GM19240 (cell line): ENCODE data around the gene JPT2.

Source experiments
- DNase-seq: peaks from one replicate; pipeline ENCODE4 v3.0.0; 2011; ENCODE audit warnings: low spot score; ENCODE audit not compliant: insufficient read length

JPT2 gene, protein sequence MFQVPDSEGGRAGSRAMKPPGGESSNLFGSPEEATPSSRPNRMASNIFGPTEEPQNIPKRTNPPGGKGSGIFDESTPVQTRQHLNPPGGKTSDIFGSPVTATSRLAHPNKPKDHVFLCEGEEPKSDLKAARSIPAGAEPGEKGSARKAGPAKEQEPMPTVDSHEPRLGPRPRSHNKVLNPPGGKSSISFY

DNA sequence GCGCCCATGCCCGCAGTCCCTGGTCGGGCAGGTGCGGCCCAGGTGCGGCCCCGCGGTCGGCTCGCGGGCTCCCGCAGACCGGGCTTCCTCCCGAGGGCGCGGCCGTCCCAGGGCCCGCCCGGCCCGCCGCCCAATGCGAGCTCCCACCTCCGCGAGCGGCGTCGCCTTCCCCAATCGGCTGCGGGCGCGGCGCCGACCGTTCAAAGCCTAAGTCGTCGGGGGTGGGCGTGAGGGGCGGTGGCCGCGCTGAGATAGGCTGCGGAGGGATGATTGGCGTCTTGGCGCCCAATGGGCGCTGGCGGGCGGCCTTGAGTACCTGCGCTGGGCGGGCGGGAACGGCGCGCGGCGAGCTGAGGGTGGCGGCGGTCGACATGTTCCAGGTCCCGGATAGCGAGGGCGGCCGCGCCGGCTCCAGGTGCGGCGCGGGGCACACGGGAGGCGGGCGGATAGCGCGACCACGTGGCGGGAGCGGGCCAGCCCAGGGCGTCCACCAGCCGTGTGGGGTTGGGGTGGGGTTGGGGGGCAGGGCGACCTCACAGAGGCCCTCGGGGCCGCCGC, at the start of gene JPT2:
JPT2 (plus strand) TSS at position 338 of the 558 bp plus-strand sequence; CDS start at position 372, 34 bp downstream.
- DNase-seq = peak; percentile 99

DNA sequence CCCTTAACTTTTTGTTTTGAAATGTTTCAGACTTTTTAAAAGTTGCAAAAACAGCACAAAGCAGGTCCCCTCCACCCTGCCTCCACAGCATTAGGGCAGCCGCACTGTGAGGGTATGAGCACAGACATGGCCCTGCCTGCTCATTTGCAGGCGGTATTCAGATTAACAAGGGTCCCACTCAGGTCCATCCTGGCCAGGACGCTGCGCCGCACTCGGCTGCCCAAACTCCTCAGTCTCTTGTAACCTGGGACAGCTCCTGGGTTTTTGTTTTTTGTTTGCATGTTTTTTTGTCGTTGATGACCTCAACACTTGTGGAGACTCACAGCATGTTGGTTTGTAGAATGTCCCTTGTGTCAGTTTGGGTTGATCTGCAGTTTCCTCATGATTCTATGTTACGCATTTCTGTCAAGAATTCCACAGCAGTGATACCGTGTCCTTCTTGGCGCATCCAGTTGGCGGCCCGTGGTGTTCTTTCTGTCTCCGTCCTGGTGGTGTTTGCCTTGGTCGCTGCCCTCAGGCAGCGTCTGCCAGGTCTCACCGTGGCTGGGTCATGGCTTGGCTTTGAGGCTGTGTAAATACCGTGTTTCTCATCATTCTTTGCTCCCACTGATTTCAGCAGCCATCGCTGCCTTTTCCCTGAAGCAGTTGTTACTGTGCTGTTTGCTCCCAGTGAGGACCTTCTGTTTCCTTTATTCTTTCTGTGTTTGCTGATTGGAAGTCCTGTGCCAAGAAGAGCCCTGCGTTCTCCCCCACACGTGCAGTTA, 47.4 kb upstream of the JPT2 start:
- DNase-seq = no peak

DNA sequence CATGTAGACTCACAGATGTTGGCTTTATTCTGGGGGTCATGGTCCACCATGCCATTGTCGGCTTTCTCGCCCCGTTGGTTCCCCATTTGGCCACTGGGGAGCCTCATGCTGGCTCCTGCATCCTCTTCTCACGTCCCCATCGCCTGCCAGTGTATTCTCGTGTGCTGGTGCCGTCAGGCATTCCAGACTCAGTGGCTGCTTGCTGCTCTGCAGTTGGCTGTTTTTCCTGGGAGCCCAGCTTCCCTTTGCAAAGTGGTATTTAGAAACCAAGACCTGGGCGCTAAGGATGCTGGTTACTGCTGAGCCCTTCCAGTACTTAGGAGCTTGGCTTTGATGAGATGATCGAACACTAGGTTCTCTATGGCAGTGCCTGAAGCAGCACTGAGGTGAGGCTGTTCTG, 46.8 kb upstream of the JPT2 start:
- DNase-seq = no peak

DNA sequence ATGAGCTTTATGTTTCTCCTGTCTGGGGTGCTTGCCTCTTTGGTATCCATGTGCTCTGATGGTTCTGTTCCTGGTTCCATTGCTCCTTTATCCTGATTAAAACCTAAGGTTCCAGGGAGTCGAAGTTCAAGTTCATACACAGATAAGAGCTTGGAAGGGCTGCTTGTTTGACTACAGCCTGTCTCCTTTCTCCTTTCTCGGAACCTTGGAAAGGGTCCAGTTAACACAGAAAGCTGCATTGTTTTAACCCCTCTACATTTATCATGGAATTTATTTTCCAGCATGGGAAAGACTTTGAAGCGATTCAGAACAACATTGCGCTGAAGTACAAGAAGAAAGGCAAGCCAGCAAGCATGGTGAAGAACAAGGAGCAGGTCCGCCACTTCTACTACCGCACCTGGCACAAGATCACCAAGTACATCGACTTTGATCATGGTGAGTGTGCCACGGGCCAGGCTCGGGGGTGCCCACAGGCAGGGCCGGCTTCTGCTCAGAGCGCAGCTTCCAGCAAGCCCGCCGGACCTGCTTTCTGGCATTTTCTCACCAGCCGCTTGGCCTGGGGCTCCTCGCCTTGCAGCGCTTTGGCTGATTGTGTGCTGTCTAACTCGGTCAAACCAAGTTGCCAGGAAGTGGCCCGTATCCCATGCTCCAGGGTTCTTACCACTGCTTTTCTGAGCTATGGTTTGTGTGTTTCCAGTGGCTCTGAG, 46.0 kb upstream of the JPT2 start:
- no peak for DNase-seq

DNA sequence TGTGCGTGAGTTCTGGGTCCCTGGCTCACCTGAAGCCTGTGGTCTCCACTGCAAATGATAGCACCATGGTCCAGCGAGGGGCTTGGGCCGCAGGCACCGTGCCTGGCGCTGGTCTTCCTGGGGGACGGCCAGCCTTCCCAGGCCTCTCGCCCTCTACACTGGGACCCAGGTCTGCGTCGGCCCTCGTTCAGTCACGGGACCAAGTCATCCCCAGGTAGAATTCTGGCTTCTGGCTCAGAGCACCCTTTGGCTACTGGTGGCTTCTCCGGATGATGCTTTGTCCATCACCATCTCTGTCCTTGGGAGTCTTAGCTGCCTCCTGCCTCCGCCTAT, 45.5 kb upstream of the JPT2 start:
- no peak for DNase-seq

DNA sequence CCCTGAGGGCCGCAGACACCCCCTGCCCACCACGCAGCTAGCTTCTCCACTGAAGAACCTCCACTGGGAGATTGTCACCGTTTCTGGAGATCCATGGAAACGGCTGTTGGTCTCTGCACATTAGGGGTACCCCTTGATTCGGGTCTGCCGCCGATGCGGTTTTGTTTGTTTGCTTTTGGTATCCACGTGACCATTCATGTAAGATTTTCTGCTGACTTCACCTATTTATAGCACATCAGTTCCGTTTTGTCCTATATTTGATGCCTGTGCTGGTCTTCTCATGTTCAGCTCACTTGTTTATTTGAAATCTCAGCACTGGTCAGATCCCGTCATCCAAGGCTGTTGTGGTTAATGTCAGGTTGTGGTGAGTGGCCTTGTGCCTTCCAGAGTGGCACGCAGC, 44.8 kb upstream of the JPT2 start:
- no peak for DNase-seq

DNA sequence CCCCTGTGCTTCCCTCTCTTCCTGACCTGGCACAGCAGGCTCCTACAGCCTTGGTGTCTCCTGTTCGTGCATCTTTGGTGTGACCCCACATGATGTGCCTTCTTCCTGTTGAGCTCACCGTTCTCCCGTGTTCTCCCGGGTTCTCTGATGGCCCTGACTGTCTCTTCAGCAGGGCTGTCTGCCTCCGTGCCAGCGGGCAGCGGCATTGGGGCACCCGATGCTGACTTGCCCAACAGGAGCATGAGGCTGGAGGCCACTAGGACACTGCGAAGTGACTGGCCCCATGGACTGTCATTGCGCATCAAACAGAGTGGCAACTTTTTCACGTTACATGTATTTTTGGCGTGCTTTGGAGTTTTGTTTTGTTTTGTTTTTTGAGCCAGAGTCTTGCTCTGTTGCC, 43.5 kb upstream of the JPT2 start:
- no peak for DNase-seq

DNA sequence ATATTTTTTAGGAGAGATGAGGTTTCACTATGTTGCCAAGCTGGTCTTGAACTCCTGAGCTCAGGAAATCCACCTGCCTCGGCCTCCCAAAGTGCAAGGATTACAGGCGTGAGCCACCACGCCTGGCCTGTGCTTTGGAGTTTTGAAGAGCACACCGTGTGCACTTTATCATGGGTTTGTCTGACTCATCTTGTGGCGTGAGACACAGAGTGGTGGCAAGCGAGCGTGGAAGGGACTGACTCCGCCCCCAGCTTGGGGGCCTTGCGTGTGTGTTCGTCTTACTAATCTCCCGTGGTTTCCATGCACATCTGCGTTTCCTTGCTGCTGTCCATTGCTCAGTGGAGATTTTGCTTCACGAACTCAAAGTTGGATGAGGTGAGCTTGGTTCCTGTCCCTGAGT, 43.0 kb upstream of the JPT2 start:
- no peak for DNase-seq

DNA sequence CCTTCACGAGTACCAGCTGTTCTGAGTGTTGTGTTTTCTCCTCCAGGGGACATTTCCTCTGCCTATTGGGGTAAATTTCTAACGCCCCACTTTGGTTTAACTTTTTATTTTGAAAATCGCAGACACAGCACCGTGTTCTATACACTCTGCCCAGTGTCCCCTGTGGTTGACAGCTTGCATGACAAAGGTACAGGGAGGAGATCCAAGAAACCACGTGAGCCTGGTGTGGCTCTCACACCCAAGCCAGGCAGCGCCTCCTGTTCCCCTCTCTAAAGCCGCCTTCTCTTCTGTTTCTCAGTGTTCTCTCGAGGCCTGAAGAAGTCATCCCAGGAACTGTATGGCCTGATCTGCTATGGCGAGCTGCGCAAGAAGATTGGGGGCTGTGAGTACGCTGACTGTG, 40.6 kb upstream of the JPT2 start:
- no peak for DNase-seq

DNA sequence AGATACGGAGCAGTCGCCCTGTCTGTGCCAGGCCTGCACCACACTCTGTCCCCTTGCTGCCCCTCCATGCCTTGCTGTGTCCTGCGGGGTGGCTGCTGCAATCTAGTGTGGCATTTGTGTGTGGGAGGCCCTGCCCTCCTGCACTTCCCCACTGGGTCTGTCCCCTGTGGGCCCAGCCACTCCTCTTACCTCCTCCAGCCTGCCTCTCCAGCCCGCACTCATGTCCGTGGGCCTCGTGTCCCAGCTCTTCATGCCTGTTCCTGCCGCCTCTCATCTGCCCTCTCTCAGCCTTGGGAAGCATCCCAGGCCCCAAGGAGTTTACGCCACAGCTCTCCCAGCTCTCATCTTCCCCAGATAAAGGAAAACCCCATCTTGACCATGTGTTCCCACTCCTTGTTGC, 39.3 kb upstream of the JPT2 start:
- DNase-seq = no peak

DNA sequence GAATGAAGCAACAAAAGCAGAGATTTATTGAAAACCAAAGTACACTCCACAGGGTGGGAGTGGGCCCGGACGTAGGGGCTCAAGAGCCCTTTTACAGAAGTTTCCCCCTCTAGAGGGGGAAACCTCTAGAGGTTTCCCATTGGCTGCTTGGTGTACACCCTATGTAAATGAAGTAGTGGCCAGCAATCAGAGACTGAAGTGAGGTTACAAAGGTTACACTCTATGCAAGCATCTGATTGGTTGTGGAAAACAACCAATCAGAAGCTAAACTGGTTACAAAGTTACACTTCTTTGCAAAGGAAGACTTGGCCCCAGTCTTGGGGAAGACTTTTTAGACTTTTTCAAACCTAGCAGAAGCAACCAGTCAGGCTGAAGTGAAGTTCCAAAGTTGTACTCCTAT, 38.8 kb upstream of the JPT2 start:
- no peak for DNase-seq

DNA sequence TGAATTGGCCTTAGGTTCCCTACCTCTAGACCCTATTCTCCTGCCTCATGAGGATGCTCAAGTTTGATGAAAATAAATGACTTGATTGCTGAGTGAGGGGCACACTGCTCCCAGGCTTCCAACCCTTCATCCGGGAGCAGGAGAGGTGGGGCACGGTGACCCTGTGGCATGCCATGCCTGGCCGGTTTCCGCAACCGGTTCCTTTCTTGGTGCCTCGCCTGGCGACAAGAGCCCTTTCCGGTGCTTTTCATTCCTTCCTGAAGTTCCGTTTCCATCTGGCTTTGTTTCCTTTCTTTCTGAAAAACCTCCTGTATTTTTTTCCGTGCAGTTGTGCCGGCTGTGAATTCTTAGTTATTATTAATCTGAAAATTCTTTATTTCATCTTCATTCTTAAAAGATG, 38.2 kb upstream of the JPT2 start:
- DNase-seq = no peak

DNA sequence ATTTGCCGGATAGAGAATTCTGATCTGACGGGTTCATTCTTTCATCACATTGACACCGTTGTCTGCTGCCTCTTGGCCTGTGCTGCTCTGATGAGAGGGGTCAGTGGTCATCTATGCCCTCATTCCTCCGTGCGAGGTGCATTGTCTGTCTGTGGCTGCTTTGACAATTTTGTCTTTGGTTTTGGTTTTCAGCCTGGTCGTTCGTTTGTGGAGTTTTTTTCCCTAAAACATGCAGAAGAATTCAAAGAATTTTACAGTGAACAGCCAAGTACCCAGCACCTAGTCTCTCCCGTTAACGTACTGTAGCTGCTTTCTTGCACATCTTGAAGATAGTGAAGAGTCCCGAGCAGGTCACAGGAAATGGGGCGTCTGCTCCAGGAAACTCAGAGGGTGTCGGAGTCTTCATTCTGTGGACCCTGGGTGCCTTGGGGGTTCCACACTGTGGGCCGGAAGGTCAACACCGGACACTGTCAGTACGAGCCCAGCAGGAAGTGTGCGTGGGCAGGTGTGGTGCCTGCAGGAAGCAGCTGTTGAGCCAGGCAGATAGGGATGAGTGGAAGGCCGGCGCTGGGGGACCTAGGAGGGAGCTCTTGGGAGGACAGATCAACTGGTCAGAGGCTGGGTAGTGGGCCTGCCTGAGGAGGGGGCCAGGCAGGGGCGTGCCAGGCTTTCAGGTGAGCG, 37.7 kb upstream of the JPT2 start:
- DNase-seq = no peak

DNA sequence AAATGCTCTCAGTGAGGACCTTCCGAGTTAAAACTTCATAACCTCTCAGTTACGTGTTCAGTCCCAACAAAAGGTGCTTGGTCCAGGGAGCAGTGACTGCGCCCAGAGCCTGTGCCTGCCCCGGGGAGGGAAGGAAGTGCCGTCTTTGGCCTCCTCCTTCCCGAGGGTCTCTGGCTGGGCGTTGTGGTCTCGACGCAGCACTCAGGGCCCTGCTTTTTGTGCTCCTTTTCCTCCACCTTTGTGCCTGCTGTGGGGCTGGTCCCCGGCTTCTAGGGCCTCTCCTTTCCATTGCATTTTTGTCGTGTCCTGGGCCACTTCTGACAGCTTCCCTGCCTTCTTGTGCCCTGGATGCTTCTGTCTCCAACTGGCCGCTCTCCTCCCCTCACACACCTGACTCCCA, 36.8 kb upstream of the JPT2 start:
- no peak for DNase-seq

DNA sequence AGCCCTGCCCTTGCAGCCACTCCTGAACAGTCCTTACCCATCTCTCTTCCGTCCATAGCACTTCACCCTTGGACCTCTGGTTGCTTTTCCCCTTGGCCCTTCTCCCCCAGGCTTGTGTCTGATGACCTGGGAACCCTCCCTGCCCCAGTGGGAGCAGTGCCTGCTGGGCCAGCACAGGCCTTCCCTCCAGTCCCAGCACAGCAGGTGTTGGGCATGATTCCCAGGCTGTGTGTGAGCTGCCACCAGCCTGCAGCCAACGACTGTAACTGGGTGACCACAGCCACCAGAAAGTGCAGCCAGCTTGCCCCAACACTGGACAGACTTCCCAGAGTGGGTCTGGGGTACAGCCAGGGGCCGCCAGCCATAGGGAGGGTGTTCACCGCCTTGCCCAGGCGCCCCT, 35.9 kb upstream of the JPT2 start:
- DNase-seq = no peak

DNA sequence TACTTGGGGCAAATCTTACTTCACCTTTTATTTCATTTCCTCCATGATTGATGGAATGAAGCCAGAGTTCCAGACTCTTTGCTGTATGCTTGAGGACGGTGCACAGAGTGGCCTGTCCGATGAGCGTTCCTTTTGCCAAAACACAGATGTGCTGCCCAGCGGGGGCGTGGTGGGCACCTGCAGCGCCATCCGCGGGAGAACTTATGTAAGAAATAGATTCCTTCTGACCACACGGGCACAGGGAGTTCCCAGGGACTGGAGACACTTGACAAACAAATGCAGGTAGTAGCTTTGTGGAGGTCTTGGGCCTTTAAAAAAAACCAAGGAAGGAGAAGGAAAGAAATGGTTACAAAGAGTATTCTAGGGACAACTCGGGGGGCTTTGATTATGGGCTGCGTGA, 35.3 kb upstream of the JPT2 start:
- DNase-seq = no peak

DNA sequence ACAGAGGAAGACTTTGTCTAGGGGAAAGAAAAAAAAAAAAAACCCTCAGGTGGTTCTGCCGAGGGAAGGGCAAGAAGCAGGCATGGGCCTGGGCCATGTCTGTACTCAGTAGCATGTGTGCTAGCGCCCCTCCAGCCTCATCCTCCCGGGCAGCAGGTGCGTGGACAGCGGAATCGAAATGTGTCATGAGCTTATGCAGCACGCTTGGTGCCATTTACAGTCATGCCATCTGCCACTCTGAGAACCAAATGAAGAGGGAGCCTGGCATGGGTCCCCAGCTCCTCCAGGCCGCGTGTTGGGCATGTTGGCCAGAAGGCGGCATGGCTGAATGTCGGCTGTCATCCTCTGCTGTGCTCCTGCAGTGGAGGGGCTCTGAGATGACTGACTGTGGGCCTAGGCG, 34.6 kb upstream of the JPT2 start:
- no peak for DNase-seq

DNA sequence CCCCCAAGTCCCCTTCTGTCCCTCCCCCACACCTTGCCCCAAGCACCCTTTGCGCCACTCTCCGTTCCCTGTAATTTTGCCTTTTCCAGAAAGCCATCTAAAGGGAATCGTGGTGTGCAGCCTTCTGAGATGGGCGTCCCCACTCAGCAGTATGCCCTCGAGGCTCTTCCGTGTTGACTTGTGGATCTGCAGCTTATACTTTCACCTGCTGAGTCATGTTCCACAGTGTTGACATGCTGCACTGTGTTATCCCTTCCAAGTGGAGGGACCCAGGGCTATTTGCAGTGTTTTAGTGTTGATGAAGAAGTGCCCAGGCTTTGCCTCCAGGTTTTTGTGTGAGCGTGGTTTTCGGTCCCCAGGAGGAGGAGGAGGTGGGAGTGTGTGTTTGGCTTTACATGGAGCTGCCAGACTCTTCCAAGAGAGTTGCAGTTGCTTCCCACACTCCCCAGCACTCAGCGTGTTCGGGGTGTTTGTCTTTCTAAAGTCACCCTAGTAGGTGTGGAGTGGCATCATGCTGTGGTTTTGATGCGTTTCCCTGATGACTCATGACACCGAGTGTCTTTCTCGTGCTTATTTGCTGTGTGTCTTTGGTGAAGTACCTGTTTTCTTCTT, 32.1 kb upstream of the JPT2 start:
- no peak for DNase-seq

DNA sequence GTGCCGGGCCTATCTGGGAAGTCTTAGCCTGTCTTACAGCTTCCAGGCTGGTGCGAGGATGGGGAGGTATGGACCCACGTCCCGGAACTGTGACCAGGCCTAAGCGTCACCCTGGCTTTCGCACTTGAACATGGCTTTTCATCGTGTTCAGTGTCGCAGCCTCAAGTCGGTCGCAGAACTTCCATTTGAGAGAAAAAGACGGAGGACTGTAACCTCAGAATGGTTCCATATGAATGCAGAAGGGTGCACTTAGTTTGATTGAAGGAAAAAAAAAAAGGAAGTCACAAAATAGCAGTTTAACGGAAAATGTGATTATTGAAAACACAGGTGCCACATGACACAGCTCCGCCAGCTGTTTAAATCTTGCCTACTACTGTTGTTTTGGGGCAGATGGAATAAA, 30.2 kb upstream of the JPT2 start:
- no peak for DNase-seq

DNA sequence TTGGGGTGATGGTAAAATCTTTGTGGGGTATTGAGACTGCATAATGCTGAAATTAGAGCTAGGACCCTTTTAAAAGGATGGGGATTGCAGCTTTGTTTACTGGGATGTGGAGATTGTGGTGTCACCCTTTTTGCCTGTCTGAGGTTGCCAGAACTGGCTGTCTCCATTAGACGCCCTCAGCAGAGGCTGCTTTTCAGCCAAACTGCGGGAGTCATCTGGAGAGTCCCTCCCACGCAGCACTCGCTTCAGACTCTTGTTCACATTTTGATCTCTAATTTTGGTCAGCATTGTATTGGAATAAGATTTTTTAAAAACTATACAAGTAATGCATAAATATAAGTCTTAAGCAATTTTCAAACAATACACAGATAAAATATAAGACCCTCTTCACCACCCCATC, 27.9 kb upstream of the JPT2 start:
- DNase-seq = no peak

DNA sequence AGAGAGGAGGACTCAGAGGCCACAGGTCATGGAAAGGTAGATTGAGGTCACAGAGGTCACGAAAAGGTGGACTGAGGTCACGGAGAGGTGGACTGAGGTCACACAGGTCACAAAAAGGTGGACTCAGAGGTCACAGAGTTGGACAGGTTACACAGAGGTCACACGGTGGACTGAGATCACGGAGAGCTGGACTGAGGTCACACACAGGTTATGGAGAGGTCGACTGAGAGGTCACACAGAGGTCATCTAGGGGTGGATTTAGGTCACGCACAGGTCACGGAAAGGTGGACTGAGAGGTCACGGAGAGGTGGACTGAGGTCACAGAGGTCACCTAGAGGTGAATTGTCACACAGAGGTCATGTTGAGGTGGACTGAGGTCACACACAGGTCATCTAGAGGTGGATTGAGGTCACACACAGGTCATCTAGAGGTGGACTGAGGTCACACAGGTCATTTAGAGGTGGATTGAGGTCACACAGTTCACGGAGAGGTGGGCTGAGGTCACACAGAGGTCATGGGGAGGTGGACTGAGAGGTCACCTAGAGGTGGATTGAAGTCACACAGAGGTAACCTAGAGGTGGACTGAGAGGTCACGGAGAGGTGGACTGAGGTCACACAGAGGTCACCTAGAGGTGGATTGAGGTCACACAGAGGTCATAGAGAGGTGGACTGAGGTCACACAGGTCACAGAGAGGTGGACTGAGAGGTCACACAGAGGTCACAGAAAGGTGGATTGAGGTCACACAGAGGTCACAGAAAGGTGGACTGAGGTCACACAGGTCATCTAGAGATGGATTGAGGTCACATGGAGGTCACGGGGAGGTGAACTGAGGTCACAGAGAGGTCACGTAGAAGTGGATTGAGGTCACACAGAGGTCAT, 26.7 kb upstream of the JPT2 start:
- no peak for DNase-seq
